Femur (tissue), 1 donor: ENCODE results near the gene RFX5.
"Not testable (repeated sequence)": the region's sequence is repeated elsewhere in the genome, so short reads cannot be mapped to it uniquely, and the experiment has no call there.

Experiments used
- DNase-seq: peaks from one replicate; pipeline ENCODE4 v3.0.0-alpha.2; 2017

RFX5 gene

GRCh38 chr1:151346769-151347522 is at the start of gene RFX5:
TSS of gene RFX5 (minus strand) at chr1:151347252. CDS start at chr1:151346320, 932 bp downstream.
- DNase-seq = peak; percentile 98

- not testable (repeated sequence) for DNase-seq
Measured at GRCh38 chr1:151396265-151396664, 49.2 kb upstream of the RFX5 start.

GRCh38 chr1:151393583-151393982 is 46.5 kb upstream of the RFX5 start:
- DNase-seq = no peak

- DNase-seq = no peak
Measured at GRCh38 chr1:151391079-151391563, 44.1 kb upstream of the RFX5 start.

GRCh38 chr1:151390221-151391078 is 43.4 kb upstream of the RFX5 start:
- DNase-seq = not testable (repeated sequence)

- DNase-seq = no peak
Measured at GRCh38 chr1:151386002-151386401, 39.0 kb upstream of the RFX5 start.

- no peak for DNase-seq
Measured at GRCh38 chr1:151384584-151384983, 37.5 kb upstream of the RFX5 start.

GRCh38 chr1:151377150-151377884 is 30.3 kb upstream of the RFX5 start:
- no peak for DNase-seq

- DNase-seq = no peak
Measured at GRCh38 chr1:151373196-151373595, 26.1 kb upstream of the RFX5 start.

- DNase-seq = peak; percentile 85
Measured at GRCh38 chr1:151372058-151372934, 25.2 kb upstream of the RFX5 start, which contains the start of gene SELENBP1. TSS of gene SELENBP1 (minus strand) at chr1:151372705. CDS start at chr1:151372641, 64 bp downstream.

GRCh38 chr1:151371370-151372057 is 24.5 kb upstream of the RFX5 start:
- DNase-seq = peak; percentile 77

- peak; percentile 66 for DNase-seq
Measured at GRCh38 chr1:151370211-151370911, 23.3 kb upstream of the RFX5 start.

- DNase-seq = no peak
Measured at GRCh38 chr1:151369621-151370048, 22.6 kb upstream of the RFX5 start.

GRCh38 chr1:151369302-151369610 is 22.2 kb upstream of the RFX5 start:
- no peak for DNase-seq

GRCh38 chr1:151368393-151369301 is 21.6 kb upstream of the RFX5 start:
- DNase-seq = no peak

GRCh38 chr1:151367658-151368392 is 20.8 kb upstream of the RFX5 start:
- DNase-seq = no peak

GRCh38 chr1:151364996-151365395 is 17.9 kb upstream of the RFX5 start:
- no peak for DNase-seq

GRCh38 chr1:151362308-151363155 is 15.5 kb upstream of the RFX5 start:
- no peak for DNase-seq
